ENCODE data around the gene TRIM52.

DNA sequence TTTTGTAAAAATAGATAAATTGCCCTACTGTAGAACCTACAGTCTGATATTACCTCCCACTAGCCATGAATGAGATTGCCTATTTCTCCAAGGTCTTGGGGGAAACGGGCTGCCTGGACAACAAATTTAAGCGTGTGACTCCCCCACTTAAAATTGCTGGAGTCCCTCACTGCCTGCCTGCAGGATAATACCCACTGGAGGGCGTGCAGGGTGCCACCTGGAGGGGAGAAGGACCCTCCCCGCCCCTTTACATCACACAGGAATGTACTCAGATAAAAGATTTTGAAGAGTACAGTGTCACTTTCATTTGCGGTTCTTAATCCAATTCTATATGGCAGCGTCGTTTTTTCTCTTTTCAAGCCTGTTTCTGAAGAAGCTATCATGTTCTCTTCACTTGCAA is 49.7 kb downstream of the TRIM52 start:
- TF ChIP-seq POLR2AphosphoS5 (IDR thresholded peaks at IDR 0.05; ENCODE audit: low read depth) (no peak), GABPA (IDR thresholded peaks at IDR 0.05; ENCODE audit: low read depth) (no peak)
- TF ChIP-seq, protein P1, sequence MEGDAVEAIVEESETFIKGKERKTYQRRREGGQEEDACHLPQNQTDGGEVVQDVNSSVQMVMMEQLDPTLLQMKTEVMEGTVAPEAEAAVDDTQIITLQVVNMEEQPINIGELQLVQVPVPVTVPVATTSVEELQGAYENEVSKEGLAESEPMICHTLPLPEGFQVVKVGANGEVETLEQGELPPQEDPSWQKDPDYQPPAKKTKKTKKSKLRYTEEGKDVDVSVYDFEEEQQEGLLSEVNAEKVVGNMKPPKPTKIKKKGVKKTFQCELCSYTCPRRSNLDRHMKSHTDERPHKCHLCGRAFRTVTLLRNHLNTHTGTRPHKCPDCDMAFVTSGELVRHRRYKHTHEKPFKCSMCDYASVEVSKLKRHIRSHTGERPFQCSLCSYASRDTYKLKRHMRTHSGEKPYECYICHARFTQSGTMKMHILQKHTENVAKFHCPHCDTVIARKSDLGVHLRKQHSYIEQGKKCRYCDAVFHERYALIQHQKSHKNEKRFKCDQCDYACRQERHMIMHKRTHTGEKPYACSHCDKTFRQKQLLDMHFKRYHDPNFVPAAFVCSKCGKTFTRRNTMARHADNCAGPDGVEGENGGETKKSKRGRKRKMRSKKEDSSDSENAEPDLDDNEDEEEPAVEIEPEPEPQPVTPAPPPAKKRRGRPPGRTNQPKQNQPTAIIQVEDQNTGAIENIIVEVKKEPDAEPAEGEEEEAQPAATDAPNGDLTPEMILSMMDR (IDR thresholded peaks at IDR 0.05; ENCODE audit: insufficient read depth, low read length), result no peak

Measured in HL-60 (cell line).